ENCODE data around the gene SLC35F3.

Gene SLC35F3

GRCh38 chr1:234078143-234078542, 173.7 kb downstream of the SLC35F3 start:
- no peak for TF ChIP-seq CTCF (IDR thresholded peaks at IDR 0.05)
- H3K27ac ChIP-seq = no peak overlapping the region
- H3K4me1 ChIP-seq (ENCODE audit: control insufficient read depth in 1 of 2, insufficient read depth in 1 of 2, low read depth in 1 of 2, low read length in 1 of 2) = no peaks in the 10 kb centered on the region
- H3K9me3 ChIP-seq = no peaks in the 10 kb centered on the region
- no peaks in the 10 kb centered on the region for H3K36me3 ChIP-seq
- H3K27me3 ChIP-seq = peaks cover 3% of the 10 kb centered on the region
- H3K4me3 ChIP-seq (ENCODE audit: low read depth in 1 of 2, low read length in 1 of 2) = no peak overlapping the region

GRCh38 chr1:234079896-234080295, 175.4 kb downstream of the SLC35F3 start:
- no peak for TF ChIP-seq CTCF (IDR thresholded peaks at IDR 0.05)
- Histone ChIP-seq H3K27me3 (peaks cover 9% of the 10 kb centered on the region), H3K4me1 (ENCODE audit: control insufficient read depth in 1 of 2, insufficient read depth in 1 of 2, low read depth in 1 of 2, low read length in 1 of 2) (no peaks in the 10 kb centered on the region), H3K9me3 (no peaks in the 10 kb centered on the region), H3K27ac (no peak overlapping the region), H3K36me3 (no peaks in the 10 kb centered on the region), H3K4me3 (ENCODE audit: low read depth in 1 of 2, low read length in 1 of 2) (no peak overlapping the region)

GRCh38 chr1:234083460-234083859, 179.0 kb downstream of the SLC35F3 start:
- no peak overlapping the region for H3K27ac ChIP-seq
- no peak for TF ChIP-seq CTCF (IDR thresholded peaks at IDR 0.05)
- H3K4me3 ChIP-seq (ENCODE audit: low read depth in 1 of 2, low read length in 1 of 2) = no peak overlapping the region
- no peaks in the 10 kb centered on the region for H3K9me3 ChIP-seq
- peaks cover 6% of the 10 kb centered on the region for H3K27me3 ChIP-seq
- no peaks in the 10 kb centered on the region for H3K36me3 ChIP-seq
- no peaks in the 10 kb centered on the region for H3K4me1 ChIP-seq (ENCODE audit: control insufficient read depth in 1 of 2, insufficient read depth in 1 of 2, low read depth in 1 of 2, low read length in 1 of 2)

GRCh38 chr1:234089396-234089795, 184.9 kb downstream of the SLC35F3 start:
- Histone ChIP-seq H3K36me3 (no peaks in the 10 kb centered on the region), H3K9me3 (no peaks in the 10 kb centered on the region), H3K4me1 (ENCODE audit: control insufficient read depth in 1 of 2, insufficient read depth in 1 of 2, low read depth in 1 of 2, low read length in 1 of 2) (peaks cover 19 to 26% of the 10 kb centered on the region in 2 experiments), H3K4me3 (ENCODE audit: low read depth in 1 of 2, low read length in 1 of 2) (no peak overlapping the region), H3K27me3 (peaks cover 3% of the 10 kb centered on the region), H3K27ac (no peak overlapping the region)
- TF ChIP-seq CTCF (IDR thresholded peaks at IDR 0.05) = no peak

- H3K4me1 ChIP-seq (ENCODE audit: control insufficient read depth in 1 of 2, insufficient read depth in 1 of 2, low read depth in 1 of 2, low read length in 1 of 2) = peaks cover 30 to 36% of the 10 kb centered on the region in 2 experiments
- TF ChIP-seq CTCF (IDR thresholded peaks at IDR 0.05) = no peak
Measured at GRCh38 chr1:234090212-234091064, 186.0 kb downstream of the SLC35F3 start.

More at GRCh38 chr1:234090212-234091064, 186.0 kb downstream of the SLC35F3 start:
- no peaks in the 10 kb centered on the region for H3K9me3 ChIP-seq
- no peaks in the 10 kb centered on the region for H3K36me3 ChIP-seq
- no peaks in the 10 kb centered on the region for H3K27me3 ChIP-seq
- no peak overlapping the region for H3K27ac ChIP-seq
- no peak overlapping the region for H3K4me3 ChIP-seq (ENCODE audit: low read depth in 1 of 2, low read length in 1 of 2)
